ENCODE results near the gene DEFB110.

The DEFB110 gene

GRCh38 chr6:50021894-50022293 is at the start of gene DEFB110:
DEFB110 (minus strand) TSS chr6:50021994; CDS start chr6:50021935, 59 bp downstream.
- DNase-seq (ENCODE audit: low read depth), result no peak
- H3K4me3 ChIP-seq (ENCODE audit: control insufficient read depth, low read depth, low read length), result no peak within 1 kb of the TSS
- TF ChIP-seq CTCF (IDR thresholded peaks at IDR 0.05; ENCODE audit: control insufficient read depth, insufficient read depth, low read depth, low read length, missing control alignments), result no peak

- TF ChIP-seq CTCF (IDR thresholded peaks at IDR 0.05; ENCODE audit: control insufficient read depth, insufficient read depth, low read depth, low read length, missing control alignments), result no peak
- no peak overlapping the region for H3K4me3 ChIP-seq (ENCODE audit: control insufficient read depth, low read depth, low read length)
- no peak for DNase-seq (ENCODE audit: low read depth)
Observed at GRCh38 chr6:50070101-50070500, 48.3 kb upstream of the DEFB110 start.

- no peak overlapping the region for H3K4me3 ChIP-seq (ENCODE audit: control insufficient read depth, low read depth, low read length)
- DNase-seq (ENCODE audit: low read depth), result no peak
- no peak for TF ChIP-seq CTCF (IDR thresholded peaks at IDR 0.05; ENCODE audit: control insufficient read depth, insufficient read depth, low read depth, low read length, missing control alignments)
Observed at GRCh38 chr6:50062051-50062450, 40.3 kb upstream of the DEFB110 start.

GRCh38 chr6:50056242-50056641 is 34.4 kb upstream of the DEFB110 start:
- no peak for DNase-seq (ENCODE audit: low read depth)
- no peak overlapping the region for H3K4me3 ChIP-seq (ENCODE audit: control insufficient read depth, low read depth, low read length)
- no peak for TF ChIP-seq CTCF (IDR thresholded peaks at IDR 0.05; ENCODE audit: control insufficient read depth, insufficient read depth, low read depth, low read length, missing control alignments)

GRCh38 chr6:50049829-50050228 is 28.0 kb upstream of the DEFB110 start, which contains the start of gene DEFB112:
DEFB112 (minus strand) TSS chr6:50049929; CDS start chr6:50049869, 60 bp downstream.
- DNase-seq (ENCODE audit: low read depth), result no peak
- no peak within 1 kb of the TSS for H3K4me3 ChIP-seq (ENCODE audit: control insufficient read depth, low read depth, low read length)
- no peak for TF ChIP-seq CTCF (IDR thresholded peaks at IDR 0.05; ENCODE audit: control insufficient read depth, insufficient read depth, low read depth, low read length, missing control alignments)

- no peak overlapping the region for H3K4me3 ChIP-seq (ENCODE audit: control insufficient read depth, low read depth, low read length)
- no peak for TF ChIP-seq CTCF (IDR thresholded peaks at IDR 0.05; ENCODE audit: control insufficient read depth, insufficient read depth, low read depth, low read length, missing control alignments)
- DNase-seq (ENCODE audit: low read depth), result no peak
Observed at GRCh38 chr6:50047026-50047425, 25.2 kb upstream of the DEFB110 start.

Measured in AG09309 (cell line).